Measurements from ENCODE around the gene AK2. TPM values are rescaled to one million over a fixed set of nuclear protein-coding genes. Genes with fewer than 3 reads are reported as not detected.
"Not testable (repeated sequence)": the region's sequence is repeated elsewhere in the genome, so short reads cannot be mapped to it uniquely, and the experiment has no call there.

AK2 gene
- total RNA-seq, 1 experiment from 2014 or later = 159 TPM

DNA sequence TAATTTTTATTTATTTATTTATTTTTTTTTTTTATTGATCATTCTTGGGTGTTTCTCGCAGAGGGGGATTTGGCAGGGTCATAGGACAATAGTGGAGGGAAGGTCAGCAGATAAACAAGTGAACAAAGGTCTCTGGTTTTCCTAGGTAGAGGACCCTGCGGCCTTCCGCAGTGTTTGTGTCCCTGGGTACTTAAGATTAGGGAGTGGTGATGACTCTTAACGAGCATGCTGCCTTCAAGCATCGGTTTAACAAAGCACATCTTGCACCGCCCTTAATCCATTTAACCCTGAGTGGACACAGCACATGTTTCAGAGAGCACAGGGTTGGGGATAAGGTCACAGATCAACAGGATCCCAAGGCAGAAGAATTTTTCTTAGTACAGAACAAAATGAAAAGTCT is 63.2 kb downstream of the AK2 start:
- not testable (repeated sequence) for H2AK5ac ChIP-seq (ENCODE audit: insufficient read length, low read length); H3K9me3 ChIP-seq (ENCODE audit: control insufficient read depth, low read depth, low read length); DNase-seq; H3K27ac Mint-ChIP-seq; H4K5ac ChIP-seq (ENCODE audit: insufficient read length, low read depth, low read length); H3K27ac ChIP-seq (ENCODE audit: insufficient read length, low read depth, low read length); H3K23me2 ChIP-seq (ENCODE audit: insufficient read length, low read depth, low read length, poor library complexity, severe bottlenecking); H3K79me2 ChIP-seq (ENCODE audit: insufficient read depth, low read length); H2BK20ac ChIP-seq (ENCODE audit: low read depth, low read length, poor library complexity, severe bottlenecking); H4K8ac ChIP-seq (replicated peaks; ENCODE audit: insufficient read length, low read depth, low read length); H2BK120ac ChIP-seq (ENCODE audit: low read depth, low read length, poor library complexity, severe bottlenecking); H2BK12ac ChIP-seq (ENCODE audit: insufficient read length, low read depth, low read length); H3K4me1 ChIP-seq (ENCODE audit: insufficient read depth, low read length); H3K9me3 Mint-ChIP-seq; H2AFZ ChIP-seq (ENCODE audit: low read length); H4K20me1 ChIP-seq (ENCODE audit: control insufficient read depth, insufficient read depth, insufficient read length); H3K4me3 Mint-ChIP-seq; H3K4ac ChIP-seq (ENCODE audit: low read depth, low read length); H4K91ac ChIP-seq (ENCODE audit: insufficient read length, low read depth, low read length); H2BK5ac ChIP-seq (ENCODE audit: insufficient read length, low read length); H3K9ac ChIP-seq (ENCODE audit: extremely low read depth, insufficient read length, low read length); H3T11ph ChIP-seq (ENCODE audit: low read length); H3K79me1 ChIP-seq (ENCODE audit: insufficient read depth, low read depth, low read length, poor library complexity, severe bottlenecking); H3K14ac ChIP-seq (ENCODE audit: insufficient read depth, low read length); H2BK15ac ChIP-seq (ENCODE audit: low read depth, low read length); H3K23ac ChIP-seq (ENCODE audit: insufficient read length, low read depth, low read length); H3K18ac ChIP-seq (ENCODE audit: insufficient read length, low read depth, low read length); H3K56ac ChIP-seq (ENCODE audit: insufficient read length, low read depth, low read length)
- Mint-ChIP-seq H3K27me3 (ENCODE audit: low read depth) (peaks cover 74% of the 10 kb centered on the region), H3K4me1 (peaks cover 15 to 16% of the 10 kb centered on the region in 2 experiments), H3K36me3 (ENCODE audit: insufficient read depth in 1 of 3, low read depth in 3 of 3) (peaks cover 6 to 11% (median 7%) of the 10 kb centered on the region in 3 experiments; a peak in 6 of 7 replicates)
- WGBS (ENCODE audit: extremely low coverage, insufficient read length, low lambda C conversion rate) = no CpG with 5 or more reads among the region's 6 CpGs
- Histone ChIP-seq H3K4me2 (ENCODE audit: insufficient read depth, insufficient read length, low read length) (peak overlapping the region; percentile 68), H3K27me3 (ENCODE audit: insufficient read depth, low read length) (peaks cover 13% of the 10 kb centered on the region)
